OCI-LY3 (cell line): ENCODE measurements around the gene URB1.

Experiments used
- H2AFZ ChIP-seq: fragments of 200-600, 300-600 bp; shearing (Covaris generic); 2 replicates; pipeline ENCODE4 v1.6.0; 2014; ENCODE audit warnings: antibody characterized with exemption, low read depth, low read length
- H3K27ac ChIP-seq: fragments of 200-600, 300-600 bp; sonication (generic); 2 replicates; pipeline ENCODE4 v1.5.1; 2014; ENCODE audit warnings: mild to moderate bottlenecking, low read length, moderate library complexity, mixed read lengths
- H3K27me3 ChIP-seq: fragments of 200-600, 300-600 bp; sonication (generic); 2 replicates; pipeline ENCODE4 v1.6.1; 2014; ENCODE audit warnings: low read depth, low read length, mixed read lengths
- H3K36me3 ChIP-seq: fragments of 200-600, 300-600 bp; sonication (generic); replicated peaks from 2 replicates; pipeline ENCODE3; 2014; ENCODE audit warnings: low read depth, low read length, mixed read lengths
- H3K4me1 ChIP-seq: fragments of 300-600, 200-600 bp; sonication (generic); 2 replicates; pipeline ENCODE4 v1.6.1; 2014; ENCODE audit warnings: low read length, mixed read lengths
- H3K4me2 ChIP-seq: fragments of 200-600, 300-600 bp; sonication (generic); 2 replicates; pipeline ENCODE4 v1.6.1; 2014; ENCODE audit warnings: low read length, mixed read lengths
- H3K4me3 ChIP-seq: fragments of 300-600, 200-600 bp; sonication (generic); 2 replicates; pipeline ENCODE4 v1.5.1; 2014; ENCODE audit warnings: antibody characterized with exemption, mild to moderate bottlenecking, low read length, moderate library complexity
- H3K79me2 ChIP-seq: fragments of 300-600, 200-600 bp; shearing (Covaris generic); 2 replicates; pipeline ENCODE4 v1.6.1; 2014; ENCODE audit warnings: mild to moderate bottlenecking, low read length, mixed read lengths
- H3K9ac ChIP-seq: fragments of 300-600, 200-600 bp; shearing (Covaris generic); 2 replicates; pipeline ENCODE4 v1.6.0; 2014; ENCODE audit warnings: mild to moderate bottlenecking, low read length, moderate library complexity
- H3K9me3 ChIP-seq: fragments of 200-600, 300-600 bp; shearing (Covaris generic); 2 replicates; pipeline ENCODE4 v1.6.1; 2014; ENCODE audit warnings: low read length, mixed read lengths; ENCODE audit not compliant: insufficient read depth
- H4K20me1 ChIP-seq: fragments of 200-600, 300-600 bp; sonication (generic); 2 replicates; pipeline ENCODE4 v1.6.1; 2016; ENCODE audit warnings: low read length, mixed read lengths; ENCODE audit not compliant: insufficient read depth
- EZH2phosphoT487 ChIP-seq: fragments of 200-600 bp; shearing (Covaris generic); IDR thresholded peaks from 2 replicates; pipeline ENCODE4 v1.6.1; 2018; ENCODE audit warnings: antibody characterized with exemption, mixed run types, low read depth
- TF ChIP-seq, protein P1 (sequence below): fragments of 200-600, 300-600 bp; sonication (generic); IDR thresholded peaks from 2 replicates; pipeline ENCODE4 v1.5.1; 2014; ENCODE audit warnings: antibody characterized with exemption, low read length, low read depth

URB1 gene

DNA sequence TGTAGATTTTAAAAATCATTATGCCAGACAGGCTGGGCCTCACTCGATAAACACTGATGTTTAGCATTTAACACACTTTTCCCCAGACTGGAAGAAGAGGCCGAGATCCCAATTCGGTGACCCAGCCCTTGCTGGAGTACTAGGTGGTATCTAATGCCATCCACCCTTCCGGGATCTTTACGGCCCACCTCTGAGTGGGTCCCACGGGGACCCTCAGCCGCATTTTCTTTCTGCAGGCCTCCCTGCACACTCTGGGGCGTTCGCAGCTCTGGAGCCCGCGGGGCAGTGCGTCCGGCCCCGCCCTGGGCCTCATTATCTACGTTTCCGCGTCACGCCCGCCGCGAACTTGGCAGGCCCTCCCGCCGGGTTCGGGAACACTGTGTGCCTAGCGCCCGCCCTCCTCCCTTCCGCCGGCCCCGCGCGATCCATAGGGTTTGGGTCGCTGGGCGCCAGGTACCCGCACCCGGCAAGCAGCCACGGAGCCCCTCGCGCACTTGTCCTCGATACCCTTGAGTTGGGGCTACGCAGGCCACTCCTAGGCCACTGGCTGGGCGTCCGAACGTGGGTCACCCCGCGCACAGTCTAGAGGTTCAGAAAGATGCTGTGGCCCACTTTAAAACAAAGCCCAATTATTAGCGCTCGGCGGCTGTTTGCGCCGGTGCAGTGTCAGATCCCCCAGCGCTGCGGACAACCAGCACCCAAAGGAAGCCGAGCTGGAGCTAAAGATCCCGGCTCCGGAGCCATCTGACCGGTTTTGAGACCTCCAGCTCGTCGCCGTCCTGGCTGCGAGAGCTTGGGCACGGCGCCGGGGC is 18.7 kb upstream of the URB1 start:
- Histone ChIP-seq H3K9me3 (no peaks in the 10 kb centered on the region), H2AFZ (no peak overlapping the region), H3K36me3 (no peaks in the 10 kb centered on the region), H3K4me1 (no peaks in the 10 kb centered on the region), H4K20me1 (no peaks in the 10 kb centered on the region), H3K27me3 (no peaks in the 10 kb centered on the region), H3K4me3 (no peak overlapping the region), H3K9ac (no peak overlapping the region), H3K79me2 (no peaks in the 10 kb centered on the region), H3K27ac (no peak overlapping the region), H3K4me2 (no peak overlapping the region)
- TF ChIP-seq EZH2phosphoT487: no peak
- TF ChIP-seq, protein P1, sequence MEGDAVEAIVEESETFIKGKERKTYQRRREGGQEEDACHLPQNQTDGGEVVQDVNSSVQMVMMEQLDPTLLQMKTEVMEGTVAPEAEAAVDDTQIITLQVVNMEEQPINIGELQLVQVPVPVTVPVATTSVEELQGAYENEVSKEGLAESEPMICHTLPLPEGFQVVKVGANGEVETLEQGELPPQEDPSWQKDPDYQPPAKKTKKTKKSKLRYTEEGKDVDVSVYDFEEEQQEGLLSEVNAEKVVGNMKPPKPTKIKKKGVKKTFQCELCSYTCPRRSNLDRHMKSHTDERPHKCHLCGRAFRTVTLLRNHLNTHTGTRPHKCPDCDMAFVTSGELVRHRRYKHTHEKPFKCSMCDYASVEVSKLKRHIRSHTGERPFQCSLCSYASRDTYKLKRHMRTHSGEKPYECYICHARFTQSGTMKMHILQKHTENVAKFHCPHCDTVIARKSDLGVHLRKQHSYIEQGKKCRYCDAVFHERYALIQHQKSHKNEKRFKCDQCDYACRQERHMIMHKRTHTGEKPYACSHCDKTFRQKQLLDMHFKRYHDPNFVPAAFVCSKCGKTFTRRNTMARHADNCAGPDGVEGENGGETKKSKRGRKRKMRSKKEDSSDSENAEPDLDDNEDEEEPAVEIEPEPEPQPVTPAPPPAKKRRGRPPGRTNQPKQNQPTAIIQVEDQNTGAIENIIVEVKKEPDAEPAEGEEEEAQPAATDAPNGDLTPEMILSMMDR: no peak

DNA sequence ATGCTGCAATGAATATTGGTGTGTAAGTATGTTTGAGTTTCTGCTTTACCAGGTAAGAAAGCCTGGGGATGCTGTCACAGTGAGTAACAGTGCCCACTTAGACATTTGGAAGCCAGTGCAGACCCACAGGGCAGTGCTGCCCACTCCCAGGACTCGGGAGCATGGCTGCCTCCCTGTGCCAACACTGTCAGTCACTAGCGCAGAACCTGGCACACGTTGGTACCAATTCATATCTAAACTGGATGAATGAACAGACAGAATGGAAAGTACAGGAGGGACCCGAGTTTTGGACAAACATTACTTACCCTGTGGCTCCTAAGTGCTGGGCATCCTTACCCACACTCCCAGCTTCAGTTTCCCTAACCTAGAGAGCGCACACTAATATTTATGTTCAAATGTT is 18.1 kb upstream of the URB1 start:
- Histone ChIP-seq H3K4me2 (no peak overlapping the region), H3K27me3 (no peaks in the 10 kb centered on the region), H2AFZ (no peak overlapping the region), H3K9ac (no peak overlapping the region), H3K79me2 (no peaks in the 10 kb centered on the region), H4K20me1 (no peaks in the 10 kb centered on the region), H3K4me1 (no peaks in the 10 kb centered on the region), H3K36me3 (no peaks in the 10 kb centered on the region), H3K27ac (no peak overlapping the region), H3K4me3 (no peak overlapping the region), H3K9me3 (no peaks in the 10 kb centered on the region)
- TF ChIP-seq, protein P1: no peak
- no peak for TF ChIP-seq EZH2phosphoT487

DNA sequence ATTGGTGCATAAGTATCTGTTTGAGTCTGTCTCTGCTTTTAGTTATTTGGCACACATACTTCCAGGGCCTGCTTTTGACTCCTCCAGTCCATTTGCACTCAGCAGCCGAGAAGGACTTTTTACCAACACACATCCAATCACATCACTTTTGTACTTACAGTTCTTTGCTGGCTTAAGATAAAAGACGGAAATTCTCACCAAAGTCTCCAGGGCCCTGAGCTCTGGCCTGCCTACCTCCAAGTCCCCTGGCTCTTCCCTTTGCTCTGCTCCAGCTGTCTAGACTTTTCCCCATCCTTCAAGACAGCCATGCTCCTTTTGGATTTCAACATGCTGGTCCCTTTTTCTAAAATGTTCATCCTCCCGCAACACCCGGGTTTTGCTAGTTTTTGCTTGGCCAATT is 17.5 kb upstream of the URB1 start:
- Histone ChIP-seq H4K20me1 (no peaks in the 10 kb centered on the region), H3K4me1 (no peaks in the 10 kb centered on the region), H3K36me3 (no peaks in the 10 kb centered on the region), H3K9ac (no peak overlapping the region), H3K4me2 (no peak overlapping the region), H2AFZ (no peak overlapping the region), H3K27me3 (no peaks in the 10 kb centered on the region), H3K4me3 (no peak overlapping the region), H3K79me2 (no peaks in the 10 kb centered on the region), H3K9me3 (no peaks in the 10 kb centered on the region), H3K27ac (no peak overlapping the region)
- TF ChIP-seq, protein P1: no peak
- TF ChIP-seq EZH2phosphoT487: no peak

DNA sequence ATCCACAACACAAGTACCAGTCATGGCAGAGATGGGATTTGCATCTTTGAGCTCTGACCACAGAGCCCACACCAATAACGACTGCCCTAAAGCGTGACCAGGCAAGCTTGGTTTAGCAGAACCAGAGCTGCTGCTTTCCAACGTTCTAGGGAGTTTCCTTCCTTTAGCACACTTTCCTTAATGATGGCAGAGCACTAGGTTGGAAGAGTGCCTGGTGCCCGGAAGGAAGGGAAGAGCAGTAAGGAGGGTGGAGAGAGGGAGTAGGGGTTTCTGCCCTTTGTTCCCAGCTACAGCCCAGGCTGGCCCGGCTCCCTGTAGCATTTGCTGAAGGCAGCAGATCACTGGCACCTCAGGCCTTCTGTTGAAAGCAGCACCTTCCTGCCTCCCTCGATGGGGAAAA is 13.6 kb upstream of the URB1 start:
- H3K79me2 ChIP-seq: no peaks in the 10 kb centered on the region
- no peaks in the 10 kb centered on the region for H4K20me1 ChIP-seq
- H3K27ac ChIP-seq: no peak overlapping the region
- H3K4me2 ChIP-seq: no peak overlapping the region
- H3K27me3 ChIP-seq: no peaks in the 10 kb centered on the region
- H3K9ac ChIP-seq: no peak overlapping the region
- H3K4me1 ChIP-seq: peaks cover 4% of the 10 kb centered on the region; the same call in 1 of the 2 replicates
- H3K36me3 ChIP-seq: no peaks in the 10 kb centered on the region
- no peak overlapping the region for H2AFZ ChIP-seq
- TF ChIP-seq EZH2phosphoT487: no peak
- TF ChIP-seq, protein P1: no peak
- H3K4me3 ChIP-seq: no peak overlapping the region
- no peaks in the 10 kb centered on the region for H3K9me3 ChIP-seq
